DND-41 (cell line): ENCODE data around the gene RELN.

Experiments
- ATAC-seq: fragments of 200-7000 bp; cut with Tn5 transposase; 3 replicates; pipeline ENCODE4 v1.9.1; 2021; ENCODE audit warnings: low read depth; ENCODE audit not compliant: insufficient read depth
- DNase-seq: peaks from one replicate; pipeline ENCODE4 v3.0.0-alpha.2; 2020
- H2AFZ ChIP-seq: 2 replicates; pipeline ENCODE4 v1.6.0; 2012; ENCODE audit warnings: low read depth, low read length
- H3K27ac ChIP-seq: 2 replicates; pipeline ENCODE4 v1.5.1; 2012; ENCODE audit warnings: low read length, inconsistent platforms
- H3K27me3 ChIP-seq: fragments of 200-600 bp; sonication (generic); 2 replicates; pipeline ENCODE4 v1.6.0; 2012; ENCODE audit warnings: low read length, mild to moderate bottlenecking, inconsistent platforms; ENCODE audit not compliant: insufficient read depth, poor library complexity
- H3K36me3 ChIP-seq: 2 replicates; pipeline ENCODE4 v1.5.1; 2012; ENCODE audit warnings: low read length, inconsistent platforms; ENCODE audit not compliant: insufficient read depth
- H3K4me1 ChIP-seq: 2 replicates; pipeline ENCODE4 v1.5.1; 2012; ENCODE audit warnings: mild to moderate bottlenecking, low read length; ENCODE audit not compliant: insufficient read depth
- H3K4me2 ChIP-seq: 2 replicates; pipeline ENCODE4 v1.6.0; 2012; ENCODE audit warnings: mild to moderate bottlenecking, moderate library complexity, low read length, inconsistent platforms; ENCODE audit not compliant: insufficient read depth
- H3K4me3 ChIP-seq, 2 experiments: fragments of 200-600 bp in 1 of 2; shearing (Covaris generic) in 1 of 2; 2 replicates each; pipeline ENCODE4 v1.5.1; 2012 to 2016; ENCODE audit warnings: inconsistent platforms in 2 of 2, low read length in 2 of 2, mild to moderate bottlenecking in 2 of 2, low read depth in 1 of 2, moderate library complexity in 1 of 2
- H3K79me2 ChIP-seq: 2 replicates; pipeline ENCODE4 v1.6.0; 2012; ENCODE audit warnings: low read length, inconsistent platforms; ENCODE audit not compliant: insufficient read depth
- H3K9ac ChIP-seq: 2 replicates; pipeline ENCODE4 v1.6.0; 2012; ENCODE audit warnings: low read depth, mild to moderate bottlenecking, inconsistent platforms, low read length, moderate library complexity
- H3K9me3 ChIP-seq: 2 replicates; pipeline ENCODE4 v1.5.1; 2012; ENCODE audit warnings: low read length, moderate library complexity, mild to moderate bottlenecking, inconsistent platforms; ENCODE audit not compliant: insufficient read depth, severe bottlenecking
- H4K20me1 ChIP-seq: 2 replicates; pipeline ENCODE4 v1.6.0; 2012; ENCODE audit warnings: low read length; ENCODE audit not compliant: insufficient read depth
- CTCF ChIP-seq: IDR thresholded peaks from 2 replicates; pipeline ENCODE4 v1.5.1; 2012; ENCODE audit warnings: borderline replicate concordance, low read length, moderate library complexity, mild to moderate bottlenecking; ENCODE audit not compliant: poor library complexity, severe bottlenecking; ENCODE audit errors: extremely low read depth
- EZH2 ChIP-seq: IDR thresholded peaks from 3 replicates; pipeline ENCODE4 v1.6.1; 2012; ENCODE audit warnings: borderline replicate concordance, low read depth, mild to moderate bottlenecking, moderate library complexity, low read length, inconsistent platforms; ENCODE audit not compliant: severe bottlenecking

RELN gene

GRCh38 chr7:103929901-103930311 is 59.6 kb downstream of the RELN start:
- no peaks in the 10 kb centered on the region for H3K4me1 ChIP-seq
- H3K4me2 ChIP-seq = no peak overlapping the region
- H3K27ac ChIP-seq = no peak overlapping the region
- H3K27me3 ChIP-seq = no peaks in the 10 kb centered on the region
- H3K4me3 ChIP-seq = no peak overlapping the region
- ATAC-seq (no peak), DNase-seq (no peak)
- H3K9ac ChIP-seq = no peak overlapping the region
- H3K36me3 ChIP-seq = no peaks in the 10 kb centered on the region
- H3K9me3 ChIP-seq = no peaks in the 10 kb centered on the region
- H4K20me1 ChIP-seq = no peaks in the 10 kb centered on the region
- no peaks in the 10 kb centered on the region for H3K79me2 ChIP-seq
- H2AFZ ChIP-seq = no peak overlapping the region
- TF ChIP-seq CTCF = no peak
- no peak for TF ChIP-seq EZH2

GRCh38 chr7:103928581-103928980 is 60.9 kb downstream of the RELN start:
- no peak overlapping the region for H3K9ac ChIP-seq
- no peaks in the 10 kb centered on the region for H4K20me1 ChIP-seq
- DNase-seq (no peak), ATAC-seq (no peak)
- H3K79me2 ChIP-seq = no peaks in the 10 kb centered on the region
- H3K27me3 ChIP-seq = no peaks in the 10 kb centered on the region
- H3K4me1 ChIP-seq = no peaks in the 10 kb centered on the region
- no peak overlapping the region for H3K4me2 ChIP-seq
- no peak overlapping the region for H3K27ac ChIP-seq
- no peak overlapping the region for H2AFZ ChIP-seq
- H3K9me3 ChIP-seq = no peaks in the 10 kb centered on the region
- no peak for TF ChIP-seq CTCF
- no peaks in the 10 kb centered on the region for H3K36me3 ChIP-seq
- no peak overlapping the region for H3K4me3 ChIP-seq

GRCh38 chr7:103924184-103924583 is 65.3 kb downstream of the RELN start:
- TF ChIP-seq CTCF = no peak
- TF ChIP-seq EZH2 = no peak
- no peak overlapping the region for H3K4me3 ChIP-seq

GRCh38 chr7:103922407-103922806 is 67.1 kb downstream of the RELN start:
- Histone ChIP-seq H3K27ac (no peak overlapping the region), H3K4me3 (no peak overlapping the region), H3K4me2 (no peak overlapping the region), H2AFZ (no peak overlapping the region), H3K36me3 (no peaks in the 10 kb centered on the region), H4K20me1 (no peaks in the 10 kb centered on the region), H3K79me2 (no peaks in the 10 kb centered on the region), H3K9me3 (no peaks in the 10 kb centered on the region), H3K27me3 (no peaks in the 10 kb centered on the region), H3K4me1 (no peaks in the 10 kb centered on the region), H3K9ac (no peak overlapping the region)
- TF ChIP-seq CTCF = no peak
- no peak for TF ChIP-seq EZH2
- ATAC-seq (no peak), DNase-seq (no peak)

More at GRCh38 chr7:103924184-103924583, 65.3 kb downstream of the RELN start:
- no peak overlapping the region for H3K27ac ChIP-seq
- no peaks in the 10 kb centered on the region for H3K4me1 ChIP-seq
- no peak overlapping the region for H2AFZ ChIP-seq
- DNase-seq = no peak
- H3K27me3 ChIP-seq = no peaks in the 10 kb centered on the region
- H3K79me2 ChIP-seq = no peaks in the 10 kb centered on the region
- ATAC-seq = no peak
- no peak overlapping the region for H3K9ac ChIP-seq
- no peaks in the 10 kb centered on the region for H3K36me3 ChIP-seq
- no peaks in the 10 kb centered on the region for H4K20me1 ChIP-seq
- H3K4me2 ChIP-seq = no peak overlapping the region
- H3K9me3 ChIP-seq = no peaks in the 10 kb centered on the region
